A172 (cell line): ENCODE measurements around the gene FADS2. TPM values are rescaled to one million over a fixed set of nuclear protein-coding genes. Genes with fewer than 3 reads are reported as not detected.

Source experiments
- DNase-seq: peaks from one replicate; pipeline ENCODE4 v3.0.0-alpha.2; 2015; ENCODE audit warnings: low spot score
- total RNA-seq: library from RNA; depleted of rRNA; stranded (reverse); fragments of >200 nt; shearing (Covaris generic); gene quantifications from 2 replicates; pipeline ENCODE4 v1.2.3, GENCODE V29; 2014

The FADS2 gene
- total RNA-seq, 1 experiment from 2014 or later: 151 TPM

DNA sequence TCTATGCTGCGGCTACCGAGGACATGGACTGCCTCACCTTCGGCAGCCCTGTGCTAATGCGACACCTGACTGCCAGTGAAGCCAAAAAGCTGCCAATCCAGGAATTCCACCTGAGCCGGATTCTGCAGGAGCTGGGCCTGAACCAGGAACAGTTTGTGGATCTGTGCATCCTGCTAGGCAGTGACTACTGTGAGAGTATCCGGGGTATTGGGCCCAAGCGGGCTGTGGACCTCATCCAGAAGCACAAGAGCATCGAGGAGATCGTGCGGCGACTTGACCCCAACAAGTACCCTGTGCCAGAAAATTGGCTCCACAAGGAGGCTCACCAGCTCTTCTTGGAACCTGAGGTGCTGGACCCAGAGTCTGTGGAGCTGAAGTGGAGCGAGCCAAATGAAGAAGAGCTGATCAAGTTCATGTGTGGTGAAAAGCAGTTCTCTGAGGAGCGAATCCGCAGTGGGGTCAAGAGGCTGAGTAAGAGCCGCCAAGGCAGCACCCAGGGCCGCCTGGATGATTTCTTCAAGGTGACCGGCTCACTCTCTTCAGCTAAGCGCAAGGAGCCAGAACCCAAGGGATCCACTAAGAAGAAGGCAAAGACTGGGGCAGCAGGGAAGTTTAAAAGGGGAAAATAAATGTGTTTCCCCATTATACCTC is 32.1 kb upstream of the FADS2 start:
- no peak for DNase-seq

- peak; percentile 77 for DNase-seq
These were observed 30.7 kb upstream of the FADS2 start for GRCh38 chr11:61797263-61797944.

DNA sequence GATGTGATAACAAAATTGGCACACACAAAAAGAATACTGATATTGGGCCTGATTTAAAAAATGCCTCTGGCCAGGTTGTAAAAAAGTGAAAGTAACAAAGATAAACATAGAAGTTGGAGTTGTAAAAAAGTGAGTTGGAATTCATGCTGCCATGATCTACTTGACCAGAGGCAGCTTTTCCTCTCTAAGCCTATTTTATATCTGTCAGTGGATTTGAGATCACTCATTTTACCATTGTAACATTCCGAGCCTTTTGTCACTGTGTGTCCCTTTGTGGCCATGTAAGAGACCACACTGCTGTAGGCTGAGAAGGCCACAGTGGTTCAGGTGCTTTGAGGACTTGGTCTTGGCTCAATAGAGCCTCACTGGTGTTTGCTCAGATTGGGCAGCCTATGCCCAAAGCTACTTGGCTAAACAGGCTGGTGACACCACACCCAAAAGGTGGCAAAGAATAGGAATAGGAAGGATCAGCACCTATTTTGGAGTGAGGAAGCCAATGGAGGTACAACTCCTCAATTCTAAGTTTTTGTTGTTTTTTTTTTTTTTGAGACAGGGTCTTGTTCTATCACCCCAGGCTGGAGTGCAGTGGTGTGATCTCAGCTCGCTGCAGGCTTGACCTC is 28.3 kb upstream of the FADS2 start:
- DNase-seq: no peak

DNA sequence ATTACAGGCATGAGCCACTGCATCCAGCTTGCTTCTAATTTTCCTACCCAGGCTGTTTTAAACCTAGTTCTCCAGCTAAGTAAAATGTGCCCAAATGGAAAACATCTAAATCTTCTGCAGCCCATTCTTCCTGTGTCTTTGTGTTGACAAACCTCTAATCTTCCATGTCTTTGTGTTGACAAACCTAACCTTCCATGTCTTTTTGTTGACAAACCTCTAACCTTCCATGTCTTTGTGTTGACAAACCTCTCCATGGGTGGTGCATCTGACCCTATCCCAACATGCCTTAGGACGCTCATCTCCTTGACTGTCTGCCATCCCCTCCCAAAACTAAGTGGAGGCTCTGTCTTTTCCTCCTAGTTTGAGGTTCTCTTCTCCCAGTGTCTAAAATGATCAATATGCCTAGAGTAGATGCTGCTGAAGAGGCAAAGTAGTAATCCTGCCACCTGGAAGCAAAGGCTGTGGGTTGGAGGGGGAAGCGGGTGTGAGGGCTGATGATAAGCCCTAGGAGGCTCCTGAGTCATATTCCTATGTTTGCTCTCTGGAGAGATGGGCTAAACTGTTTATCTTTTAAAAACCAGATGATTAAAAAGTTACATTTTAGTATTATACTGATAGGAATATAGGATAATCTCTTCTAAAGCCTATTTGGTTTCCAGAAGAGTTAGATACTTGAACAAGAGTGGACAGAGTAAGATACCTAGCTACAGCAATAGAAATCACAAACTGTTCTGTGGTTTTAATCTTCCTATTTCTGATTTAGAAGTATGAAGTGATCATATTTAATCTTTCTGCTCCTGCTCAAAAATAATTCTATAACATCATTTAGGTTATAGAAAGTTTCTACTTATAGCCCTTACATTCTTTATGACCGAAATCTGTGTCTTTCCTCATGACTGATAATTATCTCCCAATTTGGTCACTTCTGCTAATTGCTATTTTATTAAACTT is 27.5 kb upstream of the FADS2 start:
- DNase-seq: peak; percentile 16

DNA sequence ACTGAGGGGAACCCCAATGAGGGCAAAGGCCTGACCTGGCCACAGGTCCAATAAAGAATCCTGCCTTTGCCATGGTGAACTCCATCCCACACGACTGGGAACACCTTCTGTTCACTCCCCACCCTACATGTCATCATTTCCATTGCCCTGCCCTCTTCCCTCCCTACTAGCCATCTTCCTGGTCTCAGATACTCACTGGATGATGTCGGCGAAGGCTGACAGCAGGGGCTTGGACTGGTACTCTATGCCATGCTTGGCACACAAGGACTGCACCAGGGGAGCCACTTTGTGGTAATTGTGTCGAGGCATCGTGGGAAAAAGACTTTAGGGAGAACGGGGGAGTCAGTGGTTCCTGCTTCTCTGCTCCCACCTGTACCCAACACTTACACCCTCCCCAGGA is 25.5 kb upstream of the FADS2 start:
- no peak for DNase-seq

GRCh38 chr11:61803889-61804647 is 24.0 kb upstream of the FADS2 start:
- DNase-seq: no peak

- no peak for DNase-seq
These were observed 23.0 kb upstream of the FADS2 start for GRCh38 chr11:61805146-61805545.

DNA sequence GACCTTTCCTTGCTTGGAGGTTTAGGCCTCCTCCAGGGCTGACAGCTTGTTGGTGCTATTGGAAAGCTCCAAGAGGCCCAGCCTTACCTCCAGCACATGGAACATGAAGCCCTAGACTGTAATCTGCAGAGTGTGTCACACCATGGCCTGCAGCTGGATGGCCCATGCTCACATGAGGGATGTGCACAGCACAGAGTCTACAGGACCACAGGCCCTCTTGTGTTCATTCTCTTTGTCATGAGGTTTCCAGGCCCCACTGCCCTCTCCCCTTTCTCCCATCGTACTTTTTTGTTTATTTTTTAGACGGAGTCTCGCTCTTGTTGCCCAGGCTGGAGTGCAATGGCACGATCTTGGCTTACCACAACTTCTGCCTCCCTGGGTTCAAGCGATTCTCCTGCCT is 21.3 kb upstream of the FADS2 start:
- DNase-seq: no peak

- DNase-seq: no peak
These were observed 17.4 kb upstream of the FADS2 start for GRCh38 chr11:61810671-61811175.

DNA sequence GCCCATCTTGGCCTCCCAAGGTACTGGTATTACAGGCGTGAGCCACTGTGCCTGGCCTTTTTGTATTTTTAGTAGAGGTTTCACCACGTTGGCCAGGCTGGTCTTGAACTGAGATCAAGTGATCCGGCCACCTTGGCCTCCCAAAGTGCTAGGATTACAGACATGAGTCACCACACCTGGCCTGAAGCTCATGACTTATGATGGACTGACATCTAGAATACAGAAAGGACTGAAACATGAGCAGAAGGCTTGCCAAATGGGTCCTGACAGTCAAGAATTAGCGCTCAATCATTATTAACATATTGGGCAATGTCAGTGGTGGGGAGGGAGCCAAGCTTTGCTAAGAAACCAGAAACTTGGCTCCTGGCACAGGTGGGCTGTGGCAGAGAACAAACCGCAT is 16.3 kb upstream of the FADS2 start:
- no peak for DNase-seq

DNA sequence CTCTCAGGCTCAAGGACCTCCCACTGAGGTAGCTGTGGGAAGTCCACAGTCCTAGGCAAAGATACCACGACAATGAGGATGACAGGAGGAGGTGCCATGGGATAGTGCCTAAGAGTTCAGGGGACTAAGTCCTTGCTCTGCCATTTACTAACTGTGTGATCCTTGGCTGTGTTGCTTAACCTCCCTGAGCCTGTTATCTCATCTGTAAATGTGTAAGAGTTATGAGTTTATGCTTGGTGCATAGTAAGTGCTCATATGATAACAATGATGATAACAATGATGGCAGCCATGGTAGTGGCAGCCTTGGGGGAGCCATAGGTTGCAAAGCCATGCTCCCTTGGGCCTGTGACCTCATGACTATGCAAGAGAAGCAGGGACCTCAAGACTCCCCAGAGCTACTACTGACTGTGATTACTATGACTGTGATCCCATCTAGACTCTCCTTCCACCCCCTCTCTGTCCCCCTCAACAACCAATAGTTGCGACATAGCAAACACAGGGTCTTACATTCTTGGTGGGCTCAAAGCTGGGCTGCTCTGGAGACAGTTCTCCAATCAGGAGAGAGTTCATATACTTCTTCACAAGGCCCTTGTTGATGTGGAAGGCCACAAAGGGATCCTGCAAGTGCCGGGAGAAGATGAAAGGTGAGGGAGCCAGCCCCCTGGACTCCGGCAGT is 15.2 kb upstream of the FADS2 start:
- DNase-seq: no peak

DNA sequence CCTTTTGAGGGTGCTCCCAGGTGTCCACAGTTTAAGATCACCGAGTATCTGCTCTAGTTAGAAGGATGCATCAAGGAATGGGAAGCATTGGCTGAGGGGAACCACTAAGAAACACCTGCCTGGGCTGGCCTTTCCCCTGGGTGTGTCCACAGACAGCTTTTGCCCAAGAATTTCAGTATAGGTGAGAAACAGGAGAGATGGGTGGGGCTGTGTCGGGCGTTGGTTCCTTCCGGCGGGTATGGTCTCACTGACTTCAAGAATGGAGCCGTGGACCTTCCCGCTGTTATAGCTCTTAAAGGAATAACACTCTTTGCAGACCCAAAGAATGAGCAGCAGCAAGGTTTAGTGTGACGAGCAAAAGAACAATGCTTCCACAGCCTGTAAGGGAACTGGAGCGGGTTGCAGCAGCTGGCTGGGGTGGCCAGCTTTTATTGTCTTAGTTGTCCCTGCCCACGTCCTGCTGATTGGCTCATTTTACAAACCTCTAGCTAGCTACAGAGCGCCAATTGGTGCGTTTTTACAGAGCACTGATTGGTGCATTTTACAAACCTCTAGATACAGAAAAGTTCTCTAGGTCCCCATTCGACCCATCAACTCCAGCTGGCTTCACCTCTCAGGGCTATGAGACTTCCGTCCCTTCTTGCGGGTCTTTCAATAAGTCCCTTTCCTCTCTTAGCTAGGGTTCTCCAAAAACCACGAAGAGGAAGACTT is 13.7 kb upstream of the FADS2 start:
- peak; percentile 66 for DNase-seq

DNA sequence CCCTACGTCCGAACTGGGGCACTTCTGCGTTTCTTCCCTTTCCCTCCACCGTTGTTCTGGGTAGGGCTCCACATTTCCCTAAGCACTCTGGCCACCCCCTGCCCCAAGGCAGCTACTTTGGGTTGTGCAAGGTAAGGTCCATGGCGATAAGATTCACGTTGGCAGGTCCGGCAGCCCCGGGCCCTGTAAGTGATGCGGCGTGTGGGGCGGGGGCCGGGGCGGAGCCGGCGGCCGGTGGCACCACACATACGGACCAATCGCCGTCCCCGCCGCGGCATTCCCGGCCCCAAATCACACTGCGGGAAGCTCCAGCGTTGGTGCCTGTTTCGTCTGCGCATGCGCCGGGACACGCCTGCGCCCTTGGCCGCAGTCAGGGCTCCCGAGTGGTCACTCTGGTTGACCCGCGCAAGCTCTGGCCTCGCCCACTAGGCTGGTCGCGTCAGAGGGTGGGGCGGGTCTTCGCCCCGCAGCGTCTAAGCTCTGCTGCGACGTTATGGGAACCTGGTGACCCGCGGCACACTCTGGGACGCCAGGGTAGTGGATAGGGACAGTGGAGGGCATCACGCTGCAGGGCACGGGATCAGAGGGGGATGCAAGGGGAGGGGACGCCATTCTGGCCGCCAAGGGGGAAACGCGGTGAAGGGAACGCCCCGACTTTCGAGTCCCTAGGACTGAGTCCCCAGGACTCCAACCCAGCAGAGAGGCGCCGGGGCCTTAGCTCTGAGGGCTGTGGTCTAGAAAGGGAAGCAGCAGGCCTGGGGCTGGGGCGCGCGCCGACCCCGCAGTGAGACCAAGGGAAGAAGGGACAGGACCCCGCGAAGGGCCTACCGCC is 12.9 kb upstream of the FADS2 start:
- peak; percentile 96 for DNase-seq

DNA sequence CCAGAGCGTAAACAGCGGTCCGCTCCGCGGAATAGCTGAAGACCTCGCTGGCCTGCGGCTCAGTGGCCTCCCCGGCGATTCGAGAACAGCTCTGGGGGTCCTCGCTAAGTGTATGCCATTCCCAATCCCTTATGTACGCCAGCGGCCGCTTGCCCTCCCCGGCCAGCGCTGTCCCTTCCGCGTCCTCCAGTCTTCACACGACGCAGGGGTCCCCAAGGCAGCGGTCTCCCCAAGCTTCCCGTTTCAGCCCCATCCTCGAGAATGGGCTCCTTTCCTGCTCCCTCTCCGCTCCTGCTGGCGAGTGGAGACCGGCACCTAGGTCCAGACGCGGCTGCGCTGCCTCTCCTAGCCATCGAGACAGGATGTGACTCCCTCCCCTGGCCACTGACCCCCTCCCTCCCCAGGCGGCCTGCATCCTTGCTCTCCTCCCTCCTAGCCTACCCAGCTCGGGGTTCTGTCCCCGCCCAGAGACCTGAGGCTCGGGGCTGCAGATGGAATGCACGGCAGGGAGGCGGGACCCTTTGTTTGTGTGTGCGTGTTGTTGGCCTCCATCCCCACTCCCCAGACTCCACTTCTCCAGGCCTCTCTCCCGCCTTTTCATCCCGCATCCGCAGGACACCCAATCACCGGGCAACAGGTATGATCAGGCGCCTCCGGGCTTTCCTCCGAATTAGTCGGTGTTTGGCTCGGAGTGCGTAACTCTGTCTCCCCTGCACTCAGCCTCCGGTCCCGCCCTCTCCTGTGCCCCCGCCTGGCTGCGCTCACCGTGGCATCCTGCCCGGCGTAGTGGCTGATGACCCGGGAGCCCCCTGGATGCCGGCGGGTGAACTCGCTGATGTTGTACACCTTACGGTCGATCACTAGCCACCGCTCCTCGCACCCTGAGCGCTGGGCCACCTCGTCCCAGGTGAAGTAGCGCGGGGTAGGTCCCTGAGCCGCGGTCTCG is 12.0 kb upstream of the FADS2 start:
- DNase-seq: peak; percentile 78

DNA sequence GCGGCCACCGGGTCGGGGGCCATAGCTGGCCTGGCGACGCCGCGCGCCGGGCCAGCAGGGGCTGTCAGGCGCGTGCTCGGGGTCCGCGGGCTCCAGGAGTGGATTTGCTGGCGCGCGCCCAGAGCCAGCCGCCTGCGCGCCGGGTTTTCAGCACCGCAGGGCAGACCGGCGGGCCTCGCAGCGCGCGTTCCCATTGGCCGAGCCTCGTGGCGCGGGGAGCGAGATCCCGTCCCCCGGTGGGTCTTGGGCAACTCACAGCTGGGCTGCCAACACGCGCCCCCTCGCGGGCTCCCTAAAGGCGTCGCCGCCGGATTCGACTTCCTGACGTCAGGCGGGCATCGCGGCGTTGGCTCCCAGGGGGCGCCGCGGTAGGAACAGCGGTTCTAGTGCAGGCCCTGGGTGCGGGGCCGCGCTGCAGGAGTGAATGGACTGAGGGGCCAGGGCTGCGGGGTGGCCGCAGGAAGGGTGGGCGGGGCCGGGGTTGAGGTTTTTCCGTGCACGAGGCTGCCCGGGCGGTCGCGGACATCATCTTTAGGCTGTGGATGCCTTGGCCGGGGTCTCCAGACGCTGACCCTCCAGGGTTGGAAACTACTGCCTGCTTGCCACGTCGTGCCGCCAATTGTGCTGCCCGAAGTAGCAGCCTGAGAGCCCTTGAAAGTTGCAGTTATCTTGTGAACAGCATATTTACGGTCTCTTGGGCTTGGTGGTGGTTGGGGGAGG is 11.2 kb upstream of the FADS2 start, which contains the start of gene FADS1:
Gene FADS1, minus strand, starts transcription at position 268 of the 720 bp plus-strand sequence. Its CDS starts 74 bp downstream, at position 194.
- peak; percentile 88 for DNase-seq

- no peak for DNase-seq
These were observed 10.5 kb upstream of the FADS2 start for GRCh38 chr11:61817471-61818202.
